Measurements from ENCODE around the gene TRIM28.
A peak's percentile ranks its signal among the peaks of the same experiment; 100 is the strongest.

Gene TRIM28

GRCh38 chr19:58550362-58551122 lies 6.7 kb downstream of the TRIM28 start:
- DNase-seq = no peak

GRCh38 chr19:58551123-58551497 lies 7.2 kb downstream of the TRIM28 start:
- DNase-seq = no peak

- no peak for DNase-seq
Measured at GRCh38 chr19:58551577-58552471, 8.0 kb downstream of the TRIM28 start.

- DNase-seq = no peak
Measured at GRCh38 chr19:58552655-58553054, 8.8 kb downstream of the TRIM28 start.

GRCh38 chr19:58553799-58554493 lies 10.1 kb downstream of the TRIM28 start:
- DNase-seq = no peak

GRCh38 chr19:58554494-58555368 lies 10.9 kb downstream of the TRIM28 start, which contains the start of gene CHMP2A:
Gene CHMP2A (minus strand): TSS chr19:58555105. CDS start chr19:58554212, 893 bp downstream.
- peak; percentile 96 for DNase-seq

- DNase-seq = no peak
Measured at GRCh38 chr19:58555369-58555885, 11.6 kb downstream of the TRIM28 start.

- no peak for DNase-seq
Measured at GRCh38 chr19:58555920-58556621, 12.2 kb downstream of the TRIM28 start.

GRCh38 chr19:58556622-58557220 lies 12.9 kb downstream of the TRIM28 start:
- no peak for DNase-seq

- DNase-seq = no peak
Measured at GRCh38 chr19:58557221-58558065, 13.6 kb downstream of the TRIM28 start.

- peak; percentile 28 for DNase-seq
Measured at GRCh38 chr19:58558066-58558622, 14.3 kb downstream of the TRIM28 start, which contains the start of gene UBE2M. Gene UBE2M (minus strand): TSS chr19:58558611. CDS start chr19:58558381, 230 bp downstream.

GRCh38 chr19:58558623-58559274 lies 14.9 kb downstream of the TRIM28 start:
- DNase-seq = peak; percentile 98

- DNase-seq = peak; percentile 90
Measured at GRCh38 chr19:58559275-58560006, 15.6 kb downstream of the TRIM28 start.

- no peak for DNase-seq
Measured at GRCh38 chr19:58560007-58560887, 16.4 kb downstream of the TRIM28 start.

GRCh38 chr19:58560921-58561320 lies 17.1 kb downstream of the TRIM28 start:
- no peak for DNase-seq

- no peak for DNase-seq
Measured at GRCh38 chr19:58561373-58562121, 17.7 kb downstream of the TRIM28 start.

Data from fibroblast of skin of right quadriceps (primary cell).